GM19452 (cell line): ENCODE results near the gene TULP3.

Experiments
- ATAC-seq: cut with Tn5 transposase; IDR thresholded peaks from one replicate; pipeline ENCODE4 v1.9.1; 2021; ENCODE audit not compliant: unreplicated experiment

Gene TULP3

DNA sequence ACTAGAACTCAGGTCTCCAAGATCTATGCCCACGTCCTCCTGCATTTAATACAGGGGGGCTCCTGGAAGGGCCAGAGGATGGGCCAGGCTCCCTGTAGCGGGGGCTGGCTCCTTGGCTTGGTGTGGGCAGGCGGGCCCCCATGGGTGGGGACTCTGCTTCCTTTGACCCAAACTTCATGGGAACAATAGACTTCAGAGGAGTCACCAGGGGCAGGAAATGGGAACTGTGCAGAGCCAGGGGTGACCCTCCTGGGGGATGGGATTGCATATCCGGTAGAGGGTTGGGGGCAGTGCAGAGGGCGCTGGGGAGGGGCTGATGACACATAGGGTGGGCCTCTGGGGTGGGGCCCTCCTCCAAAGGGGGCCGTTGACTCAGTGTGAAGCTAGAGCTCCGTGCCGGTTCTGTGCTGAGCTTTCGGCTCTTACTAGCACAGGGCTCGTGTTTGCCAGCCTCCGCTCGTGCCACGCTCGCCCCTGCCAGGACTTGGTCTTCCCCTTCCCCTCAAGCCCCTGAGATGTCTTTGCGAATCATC is 73.1 kb downstream of the TULP3 start:
- no peak for ATAC-seq

DNA sequence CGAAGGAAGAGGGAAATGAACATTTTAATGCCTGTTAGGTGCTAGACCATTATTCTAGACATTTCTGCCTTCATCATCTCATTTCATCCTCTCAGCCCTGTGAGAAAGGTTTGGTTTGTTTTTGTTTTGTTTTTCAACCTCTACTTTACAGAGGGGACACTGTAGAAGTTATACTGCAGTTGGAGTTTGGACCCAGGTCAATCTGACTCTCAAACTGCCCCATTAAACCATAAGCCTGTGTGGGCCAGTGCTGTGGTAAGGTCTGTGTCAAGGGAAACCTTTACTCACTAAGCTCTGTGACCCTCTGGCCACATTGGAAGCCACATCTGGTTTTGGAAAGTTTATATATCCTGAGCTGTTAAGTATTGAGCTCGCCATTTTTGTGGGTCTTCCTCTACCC is 77.0 kb downstream of the TULP3 start:
- ATAC-seq, result no peak

DNA sequence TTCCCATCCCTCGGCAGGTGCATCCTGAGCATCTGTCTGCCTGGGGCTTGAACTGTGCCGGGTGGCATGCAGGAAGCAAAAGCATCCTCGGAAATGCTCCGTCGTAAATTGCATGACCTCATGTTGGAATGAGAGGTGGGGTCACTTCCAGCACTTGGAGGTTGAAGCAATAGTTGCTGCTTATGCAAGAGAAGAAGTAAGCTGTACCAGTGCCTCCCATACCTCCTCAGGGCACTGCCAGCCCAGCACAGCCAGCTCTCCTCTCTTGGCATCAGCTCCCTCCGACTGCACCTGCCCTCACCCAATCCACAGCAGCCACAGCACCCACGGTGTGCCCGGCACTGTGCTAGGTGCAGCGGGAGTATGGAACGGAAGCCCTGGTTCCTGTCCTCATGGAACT is 80.1 kb downstream of the TULP3 start:
- ATAC-seq, result no peak

DNA sequence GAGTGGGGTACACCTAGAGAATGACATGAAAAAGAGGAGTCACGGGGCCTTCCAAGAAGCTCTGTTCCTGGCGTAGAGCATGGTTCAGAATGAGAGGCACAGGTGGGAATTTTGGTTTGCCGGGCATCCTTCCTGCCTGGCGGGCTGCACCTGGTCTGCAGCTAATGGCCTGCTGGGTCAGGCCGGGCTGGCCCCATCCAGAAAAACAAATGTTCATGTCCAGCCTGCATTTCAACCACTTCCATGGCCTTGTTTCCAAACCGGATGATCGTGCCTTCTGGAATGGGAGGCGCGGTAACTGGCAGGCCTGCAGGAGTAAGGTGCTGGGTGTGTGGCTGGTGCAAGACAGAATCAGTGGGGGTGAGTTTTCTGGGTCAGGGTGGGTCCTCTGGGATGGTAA is 82.9 kb downstream of the TULP3 start:
- ATAC-seq, result no peak

DNA sequence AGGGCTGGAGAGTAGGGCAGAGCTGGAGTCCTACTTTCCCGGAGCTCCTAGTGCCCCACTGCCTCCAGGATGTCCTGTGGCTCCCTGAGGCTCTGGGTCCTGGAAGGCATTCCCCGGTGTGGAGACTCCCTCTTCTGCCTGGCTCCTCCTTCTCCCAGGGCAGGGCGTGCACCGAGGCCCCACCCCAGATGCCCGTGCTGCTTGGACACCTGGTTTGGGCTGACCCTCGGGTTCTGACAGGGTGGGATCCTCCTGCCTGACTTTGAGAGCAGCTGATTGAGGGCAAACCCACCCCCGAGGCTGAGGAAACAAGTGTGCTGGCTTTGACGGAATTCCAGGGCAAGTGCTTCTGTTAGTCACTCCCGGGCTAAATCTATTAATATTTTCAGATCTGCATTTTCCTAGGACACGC is 83.9 kb downstream of the TULP3 start:
- ATAC-seq, result no peak

DNA sequence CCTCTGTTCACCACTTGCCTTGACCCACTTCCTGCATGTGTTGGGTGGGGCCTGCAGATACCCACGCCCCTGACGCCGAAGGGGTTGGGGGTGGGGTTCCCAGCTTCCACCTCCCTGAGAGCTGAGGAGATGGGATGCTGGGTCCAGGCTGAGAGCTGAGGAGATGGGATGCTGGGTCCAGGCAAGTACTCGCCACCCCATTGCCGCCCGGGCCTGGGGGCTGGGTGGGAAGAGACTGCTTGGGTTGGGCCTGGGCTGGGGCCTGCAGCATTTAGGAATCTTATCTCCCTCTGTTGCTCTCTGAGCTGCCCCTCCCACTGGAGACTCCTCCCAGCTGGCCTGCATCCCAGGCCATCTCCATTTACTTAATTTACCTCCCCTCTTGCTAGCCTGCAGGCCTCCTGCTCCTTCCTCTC is 85.9 kb downstream of the TULP3 start:
- ATAC-seq, result no peak

DNA sequence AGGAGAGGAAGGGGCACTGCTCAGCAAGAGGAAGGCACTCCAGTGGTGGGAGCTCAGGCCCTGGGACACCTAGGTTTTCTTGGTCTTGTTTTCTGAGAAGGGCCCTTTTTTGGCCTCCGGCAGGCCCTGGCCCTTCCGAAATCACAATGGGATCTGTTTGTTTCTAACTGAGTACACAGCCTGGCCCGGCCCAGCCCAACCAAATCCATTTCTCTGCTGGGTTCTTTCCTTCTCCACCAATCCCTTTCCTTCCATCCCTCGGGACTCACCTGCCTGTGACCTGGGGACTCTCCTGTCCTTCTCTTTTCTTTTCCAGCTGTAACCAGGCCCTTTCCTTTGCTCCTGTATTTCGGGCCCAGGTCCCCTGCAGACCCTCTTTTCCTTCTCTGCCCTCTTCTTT is 87.1 kb downstream of the TULP3 start:
- no peak for ATAC-seq

DNA sequence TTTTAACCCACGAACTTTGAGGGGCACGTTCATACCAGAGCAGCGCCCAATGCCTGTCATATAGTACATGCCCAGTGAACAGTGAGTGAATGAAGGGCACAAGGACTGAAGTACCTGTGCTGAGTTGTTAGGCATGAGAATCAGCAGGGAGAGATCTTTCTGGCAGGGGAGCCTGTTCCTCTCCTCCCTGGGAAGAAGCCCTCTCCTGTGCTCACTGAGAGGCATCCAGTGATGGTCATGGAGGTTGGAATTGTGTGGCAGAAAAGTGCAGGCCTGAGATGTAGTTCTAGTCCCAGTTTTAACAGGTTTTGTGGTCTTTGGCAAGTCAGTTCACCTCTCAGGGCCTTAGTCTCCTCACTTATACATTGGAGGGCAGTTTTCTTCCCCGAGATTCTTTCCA is 89.1 kb downstream of the TULP3 start:
- no peak for ATAC-seq

DNA sequence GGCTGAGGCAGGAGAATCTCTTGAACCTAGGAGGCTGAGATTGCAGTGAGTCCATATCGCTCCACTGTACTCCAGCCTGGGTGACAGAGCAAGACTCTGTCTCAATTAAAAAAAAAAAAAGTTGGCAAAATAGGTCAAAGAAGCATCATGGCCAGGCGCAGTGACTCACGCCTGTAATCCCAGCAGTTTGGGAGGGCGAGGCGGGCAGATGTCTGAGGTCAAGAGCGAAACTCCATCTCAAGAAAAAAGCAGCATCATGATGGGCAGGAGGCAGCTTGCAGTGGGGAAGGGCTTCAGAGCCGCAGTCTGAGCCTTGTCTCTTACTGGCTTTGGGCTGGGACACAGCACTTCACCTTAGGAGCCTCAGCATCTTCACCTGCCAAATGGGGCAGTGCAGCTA is 89.9 kb downstream of the TULP3 start:
- no peak for ATAC-seq

DNA sequence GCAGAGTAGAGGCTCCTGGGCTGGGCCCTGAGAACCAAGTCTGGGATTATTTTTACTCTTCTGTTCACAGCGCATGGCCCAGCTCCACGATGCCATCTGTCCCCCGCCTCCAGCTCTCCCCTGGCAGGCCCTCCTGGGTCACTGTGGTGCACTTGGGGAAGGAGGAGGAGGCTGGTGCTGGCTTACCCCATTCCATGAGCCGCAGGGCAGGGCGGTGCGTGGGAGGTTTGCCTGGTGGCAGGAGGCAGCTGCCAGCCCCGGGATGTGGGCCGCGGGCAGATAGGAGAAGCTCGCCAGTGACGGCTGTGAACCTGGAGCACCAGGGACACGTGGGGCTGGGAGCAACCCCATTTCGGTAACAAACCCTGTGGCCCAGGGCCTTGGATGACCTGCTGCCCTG is 91.7 kb downstream of the TULP3 start:
- ATAC-seq, result no peak

DNA sequence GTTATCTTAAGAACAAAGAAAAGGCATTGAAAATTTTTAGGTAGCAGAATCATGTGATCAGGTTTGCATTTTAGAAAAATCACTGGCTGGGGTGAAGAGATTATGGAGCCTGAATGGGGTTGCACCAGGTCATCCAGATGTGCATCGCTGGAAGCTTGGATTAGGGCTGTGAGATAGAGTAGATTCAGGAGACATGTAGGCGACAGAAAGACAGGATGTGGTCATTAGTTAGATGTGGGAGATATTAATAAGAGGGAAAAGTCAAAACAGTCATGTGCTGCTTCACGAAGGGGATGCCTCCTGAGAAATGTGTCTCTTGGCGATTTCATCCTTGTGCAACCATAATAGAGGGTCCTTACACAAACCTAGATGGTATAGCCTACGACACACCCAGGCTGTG is 93.6 kb downstream of the TULP3 start:
- no peak for ATAC-seq

DNA sequence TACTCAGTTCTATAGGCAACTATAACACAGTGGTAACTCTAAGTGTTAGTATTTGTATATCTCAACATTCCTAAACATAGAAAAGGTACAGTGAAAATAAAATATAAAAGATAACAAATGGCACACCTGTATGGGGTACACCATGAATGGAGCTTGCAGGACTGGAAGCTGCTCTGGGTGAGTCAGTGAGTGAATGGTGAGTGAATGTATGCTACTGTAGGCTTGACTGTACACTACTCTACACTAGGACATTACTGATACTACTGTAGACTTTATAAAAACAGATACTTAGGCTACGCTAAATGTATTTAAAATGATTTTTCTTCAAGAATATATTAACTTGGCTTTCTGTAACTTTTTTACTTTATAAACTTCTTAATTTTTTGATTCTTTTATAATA is 94.0 kb downstream of the TULP3 start:
- no peak for ATAC-seq

DNA sequence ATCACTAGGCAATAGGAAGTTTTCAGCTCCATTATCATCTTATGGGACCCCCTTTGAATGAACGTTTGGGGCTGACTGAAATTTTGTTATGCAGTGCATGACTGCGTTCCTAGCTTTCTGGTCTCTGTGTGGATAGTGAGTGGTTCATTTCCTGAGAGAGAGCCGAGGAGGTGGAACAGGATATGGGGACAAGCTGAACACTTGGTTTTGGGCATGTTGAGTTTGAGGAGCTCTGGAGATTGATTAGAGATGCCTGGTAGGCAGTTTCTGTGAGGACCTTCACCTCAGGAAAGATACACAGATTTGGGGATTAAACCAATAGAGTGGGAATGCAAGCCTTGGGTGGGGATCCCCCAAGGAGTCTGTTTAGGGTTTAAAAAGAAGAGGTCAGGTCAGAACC is 96.2 kb downstream of the TULP3 start:
- no peak for ATAC-seq

DNA sequence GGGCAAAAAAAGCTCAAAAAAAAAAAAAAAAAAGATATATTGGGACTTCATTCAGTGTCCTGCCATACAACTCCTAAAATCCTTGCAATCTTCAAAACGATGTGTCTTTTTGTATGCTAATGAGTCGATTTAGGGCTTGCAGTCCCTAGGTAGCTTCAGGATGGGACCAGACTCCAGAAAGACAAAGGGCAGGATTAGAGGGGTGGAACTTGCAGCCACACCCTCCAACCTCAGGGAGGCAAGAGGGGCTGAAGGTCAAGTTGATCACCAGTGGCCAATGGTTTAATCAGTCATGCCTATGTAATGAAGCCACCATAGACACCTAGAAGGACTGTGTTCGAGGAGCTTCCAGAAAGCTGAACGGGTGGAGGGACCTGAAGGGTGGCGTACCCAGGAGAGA is 97.8 kb downstream of the TULP3 start:
- ATAC-seq, result no peak
